Measurements from ENCODE around the gene PPFIBP1.
"Not testable (repeated sequence)": the region's sequence is repeated elsewhere in the genome, so short reads cannot be mapped to it uniquely, and the experiment has no call there.

Gene PPFIBP1

GRCh38 chr12:27732281-27732680, 208.3 kb downstream of the PPFIBP1 start:
- DNase-seq = peak; percentile 11

- peak; percentile 51 for DNase-seq
These were observed 209.1 kb downstream of the PPFIBP1 start for GRCh38 chr12:27733052-27733656.

GRCh38 chr12:27733791-27734190, 209.8 kb downstream of the PPFIBP1 start:
- DNase-seq = no peak

- not testable (repeated sequence) for DNase-seq
These were observed 210.3 kb downstream of the PPFIBP1 start for GRCh38 chr12:27734321-27734720.

GRCh38 chr12:27743601-27744000, 219.6 kb downstream of the PPFIBP1 start:
- no peak for DNase-seq

Measured in NCI-H82 (cell line).